H1 (cell line): ENCODE measurements around the gene IFI30. TPM values are rescaled to one million over a fixed set of nuclear protein-coding genes. Genes with fewer than 3 reads are reported as not detected.

Experiments used
- CTCF ChIA-PET: fragments of 300-600 bp; sonication (Branson Sonifier 250); formaldehyde crosslinking; loops from one replicate; lab custom pipeline; 2021; ENCODE audit not compliant: partially characterized antibody; lab: Charles Lee
- POLR2A ChIA-PET: fragments of 300-600 bp; sonication (Branson Sonifier 250); formaldehyde crosslinking; loops from one replicate; lab custom pipeline; 2021; ENCODE audit warnings: inconsistent platforms; ENCODE audit not compliant: partially characterized antibody; lab: Charles Lee
- DNase-seq, 2 experiments: peaks; one replicate each; pipeline versions ENCODE4 v3.0.0 to v3.0.0-alpha.2; 2010 to 2022; ENCODE audit warnings: low spot score in 2 of 2, low read depth in 1 of 2, mixed read lengths in 1 of 2
- FAIRE-seq: peaks from 2 replicates; lab custom pipeline; 2011; peaks lifted over from hg19 to GRCh38; lab: Jason Lieb, UNC
- H2AFZ ChIP-seq: 2 replicates; pipeline ENCODE4 v1.8.1; 2012; ENCODE audit warnings: low read length, inconsistent platforms
- H2AK5ac ChIP-seq: 2 replicates; pipeline ENCODE4 v1.6.1; 2013; ENCODE audit warnings: low read depth, low read length
- H2BK120ac ChIP-seq: replicated peaks from 2 replicates; pipeline ENCODE3; 2013; ENCODE audit warnings: low read depth, low read length, inconsistent platforms
- H2BK12ac ChIP-seq: 2 replicates; pipeline ENCODE4 v1.6.1; 2013; ENCODE audit warnings: low read depth, low read length
- H2BK15ac ChIP-seq: 2 replicates; pipeline ENCODE4 v1.6.1; 2013; ENCODE audit warnings: low read length
- H2BK20ac ChIP-seq: 2 replicates; pipeline ENCODE4 v1.6.1; 2013; ENCODE audit warnings: low read length
- H2BK5ac ChIP-seq: 2 replicates; pipeline ENCODE4 v1.6.1; 2013; ENCODE audit warnings: low read depth, low read length
- H3K14ac ChIP-seq: 2 replicates; pipeline ENCODE4 v1.6.1; 2013; ENCODE audit warnings: inconsistent platforms; ENCODE audit not compliant: insufficient read length
- H3K18ac ChIP-seq: 2 replicates; pipeline ENCODE4 v1.6.1; 2013; ENCODE audit warnings: low read length; ENCODE audit errors: extremely low read depth
- H3K23ac ChIP-seq: 2 replicates; pipeline ENCODE4 v1.6.1; 2013; ENCODE audit warnings: inconsistent platforms; ENCODE audit not compliant: insufficient read length
- H3K23me2 ChIP-seq: 2 replicates; pipeline ENCODE4 v1.6.1; 2013; ENCODE audit warnings: low read depth, low read length
- H3K27ac ChIP-seq: 2 replicates; pipeline ENCODE4 v1.6.1; 2011; ENCODE audit warnings: low read depth, low read length, inconsistent platforms
- H3K27me3 ChIP-seq, 4 experiments: replicated peaks in 1 of 4; 1 replicate in 1 of 4; 2 replicates in 3 of 4; pipeline versions ENCODE4 v1.6.1 to v1.8.1; 2011 to 2013; ENCODE audit warnings: low read length in 3 of 4, mild to moderate bottlenecking in 3 of 4, inconsistent platforms in 2 of 4, mixed read lengths in 2 of 4, moderate library complexity in 1 of 4; ENCODE audit not compliant: control insufficient read depth in 3 of 4, insufficient read depth in 3 of 4; ENCODE audit errors: extremely low read depth in 1 of 4
- H3K36me3 ChIP-seq, 4 experiments: 2 replicates each; pipeline versions ENCODE4 v1.6.1 to v1.8.1; 2011 to 2013; ENCODE audit warnings: mild to moderate bottlenecking in 4 of 4, low read length in 3 of 4, moderate library complexity in 2 of 4, control low read depth in 1 of 4, inconsistent platforms in 1 of 4; ENCODE audit not compliant: insufficient read depth in 4 of 4, control insufficient read depth in 2 of 4
- H3K4ac ChIP-seq: replicated peaks from 2 replicates; pipeline ENCODE3; 2013; ENCODE audit warnings: low read length, low read depth, mixed read lengths, inconsistent platforms; ENCODE audit not compliant: insufficient read length
- H3K4me1 ChIP-seq, 4 experiments: replicated peaks in 1 of 4; 1 replicate in 1 of 4; 2 replicates in 3 of 4; pipeline versions ENCODE4 v1.6.1 to v1.8.1; 2011 to 2013; ENCODE audit warnings: low read length in 3 of 4, inconsistent platforms in 2 of 4, mixed read lengths in 1 of 4; ENCODE audit not compliant: insufficient read depth in 4 of 4, control insufficient read depth in 3 of 4
- H3K4me2 ChIP-seq, 2 experiments: 2 replicates each; pipeline versions ENCODE4 v1.6.1 to v1.8.1; 2011 to 2013; ENCODE audit warnings: low read depth in 2 of 2, low read length in 2 of 2, control low read depth in 1 of 2, inconsistent platforms in 1 of 2, mild to moderate bottlenecking in 1 of 2; ENCODE audit not compliant: insufficient read depth in 1 of 2
- H3K4me3 ChIP-seq, 4 experiments: fragments of 200-600, 300-600 bp in 1 of 4; sonication (generic), shearing (Covaris generic), sonication (Bioruptor Twin) in 1 of 4; 2 replicates each; pipeline versions ENCODE4 v1.5.1 to v1.8.1; 2011 to 2016; ENCODE audit warnings: low read length in 4 of 4, low read depth in 3 of 4, control low read depth in 2 of 4, inconsistent platforms in 2 of 4, mild to moderate bottlenecking in 2 of 4, mixed read lengths in 1 of 4, moderate library complexity in 1 of 4; ENCODE audit not compliant: insufficient read depth in 2 of 4; ENCODE audit errors: extremely low read depth in 1 of 4
- H3K56ac ChIP-seq: replicated peaks from 2 replicates; pipeline ENCODE3; 2013; ENCODE audit warnings: low read depth, mild to moderate bottlenecking, mixed read lengths, low read length, inconsistent platforms; ENCODE audit not compliant: insufficient read length
- H3K79me1 ChIP-seq: 2 replicates; pipeline ENCODE4 v1.6.1; 2013; ENCODE audit warnings: low read depth, low read length, control low read depth
- H3K79me2 ChIP-seq, 2 experiments: 2 replicates each; pipeline versions ENCODE4 v1.6.1 to v1.8.1; 2012 to 2013; ENCODE audit warnings: low read length in 2 of 2, mild to moderate bottlenecking in 2 of 2, inconsistent platforms in 1 of 2; ENCODE audit not compliant: insufficient read depth in 2 of 2, control insufficient read depth in 1 of 2
- H3K9ac ChIP-seq, 4 experiments: replicated peaks in 1 of 4; 1 replicate in 1 of 4; 2 replicates in 3 of 4; pipeline versions ENCODE4 v1.6.1 to v1.8.1; 2011 to 2013; ENCODE audit warnings: low read depth in 3 of 4, low read length in 3 of 4, control low read depth in 2 of 4, mild to moderate bottlenecking in 2 of 4, moderate library complexity in 2 of 4, inconsistent platforms in 1 of 4; ENCODE audit errors: extremely low read depth in 1 of 4
- H3K9me3 ChIP-seq, 2 experiments: 2 replicates each; pipeline versions ENCODE4 v1.6.1 to v1.8.1; 2012 to 2013; ENCODE audit warnings: mild to moderate bottlenecking in 2 of 2, moderate library complexity in 2 of 2, control low read depth in 1 of 2, inconsistent platforms in 1 of 2, low read depth in 1 of 2, low read length in 1 of 2, mixed read lengths in 1 of 2; ENCODE audit not compliant: insufficient read depth in 2 of 2
- H4K20me1 ChIP-seq, 2 experiments: replicated peaks in 1 of 2; 2 replicates each; pipeline versions ENCODE3 to v1.8.1; 2011 to 2013; ENCODE audit warnings: inconsistent platforms in 2 of 2, low read length in 2 of 2, mild to moderate bottlenecking in 1 of 2; ENCODE audit not compliant: insufficient read depth in 2 of 2, control insufficient read depth in 1 of 2
- H4K5ac ChIP-seq: 2 replicates; pipeline ENCODE4 v1.6.1; 2013; ENCODE audit warnings: low read length, low read depth, mixed read lengths, inconsistent platforms; ENCODE audit not compliant: insufficient read length
- H4K8ac ChIP-seq: 2 replicates; pipeline ENCODE4 v1.8.0; 2013; ENCODE audit warnings: mild to moderate bottlenecking, moderate library complexity, low read length, inconsistent platforms; ENCODE audit not compliant: insufficient read depth; ENCODE audit errors: extremely low read depth
- H4K91ac ChIP-seq: replicated peaks from 2 replicates; pipeline ENCODE3; 2013; ENCODE audit warnings: low read length, mixed read lengths, inconsistent platforms; ENCODE audit not compliant: insufficient read length
- RBBP5 ChIP-seq: IDR thresholded peaks from 2 replicates; pipeline ENCODE4 v1.7.1; 2012; ENCODE audit warnings: low read depth, mild to moderate bottlenecking, inconsistent platforms, low read length, moderate library complexity, borderline replicate concordance
- WGBS, 2 experiments: shearing (Covaris generic) in 1 of 2; methylation state at CpG; one replicate each; pipeline versions ENCODE4 v1.1.6 to v1.1.7; 2013 to 2015; ENCODE audit warnings: low lambda C conversion rate in 2 of 2, mixed read lengths in 2 of 2, inconsistent platforms in 1 of 2, low coverage in 1 of 2, missing lambda C conversion rate in 1 of 2; ENCODE audit not compliant: insufficient replicate concordance in 2 of 2, insufficient coverage in 1 of 2, insufficient read length in 1 of 2; ENCODE audit errors: extremely low coverage in 1 of 2, missing lambda C conversion rate in 1 of 2; 5-methylcytosine and 5-hydroxymethylcytosine counted together
- polyA plus RNA-seq, 7 experiments: library from polyadenylated mRNA; depleted of rRNA in 3 of 7; stranded (reverse) in 5 of 7; unstranded in 2 of 7; fragments of >200 nt in 5 of 7; fragments of 200-250 nt in 2 of 7; gene quantifications; 1 replicate in 5 of 7; 2 replicates in 1 of 7; 4 replicates in 1 of 7; pipeline versions ENCODE4 v1.2.1 to v1.2.3, GENCODE V29; 2011 to 2013; ENCODE audit warnings: missing spikeins in 2 of 7, mixed read lengths in 2 of 7
- total RNA-seq: library from RNA; stranded (reverse); fragmentation: NEBNext Ultra II Directional; extraction: Animal tissue kit (Norgen Biotek cat#: 25700); gene quantifications from 2 replicates; pipeline ENCODE4 v1.2.1, GENCODE V29; 2021
- TF ChIP-seq, protein P1 (sequence below): IDR thresholded peaks from 2 replicates; pipeline ENCODE4 v1.6.1; 2011; ENCODE audit warnings: low read length, improper control_type of control experiment

Gene IFI30
- total and polyA plus RNA-seq, 2 of the 8 experiments (the other 6 are each of a cell fraction or from before 2014, with no cell fraction given): 28.9 to 62.4 TPM

GRCh38 chr19:18143902-18144301 lies 29.7 kb upstream of the IFI30 start:
- H3K36me3 ChIP-seq: peaks cover 2 to 26% (median 17%) of the 10 kb centered on the region in 4 experiments; a peak in 6 of 8 replicates
- H4K5ac ChIP-seq: no peak overlapping the region
- H2AFZ ChIP-seq: no peak overlapping the region
- no peak for DNase-seq
- no peak overlapping the region for H2BK120ac ChIP-seq
- H3K18ac ChIP-seq: no peak overlapping the region
- no peaks in the 10 kb centered on the region for H3K79me2 ChIP-seq
- peaks cover 0 to 1% of the 10 kb centered on the region in 2 experiments for H4K20me1 ChIP-seq
- POLR2A ChIA-PET: no interaction called here
- no peak overlapping the region for H3K27ac ChIP-seq
- H3K79me1 ChIP-seq: no peaks in the 10 kb centered on the region
- CTCF ChIA-PET: interaction anchor here (0.7 to 2.5 kb wide), 3 partner anchors 8 to 185 kb away, joined by 3 to 13 read pairs (median 3); partner anchors contain the start of gene PIK3R2
- H3K4me2 ChIP-seq: no peak overlapping the region
- no peak overlapping the region for H4K8ac ChIP-seq
- no peaks in the 10 kb centered on the region for H3K27me3 ChIP-seq
- H3K4me3 ChIP-seq: no peak overlapping the region
- no peak overlapping the region for H3K4ac ChIP-seq
- H3K56ac ChIP-seq: no peak overlapping the region
- no peak overlapping the region for H2BK15ac ChIP-seq
- no peak overlapping the region for H3K9ac ChIP-seq
- H2BK5ac ChIP-seq: no peak overlapping the region
- no peak overlapping the region for H2BK20ac ChIP-seq
- H4K91ac ChIP-seq: no peak overlapping the region
- no peaks in the 10 kb centered on the region for H3K9me3 ChIP-seq
- H2BK12ac ChIP-seq: no peak overlapping the region
- no peaks in the 10 kb centered on the region for H3K4me1 ChIP-seq
- H3K23me2 ChIP-seq: no peaks in the 10 kb centered on the region
- H2AK5ac ChIP-seq: no peak overlapping the region
- H3K23ac ChIP-seq: no peak overlapping the region
- WGBS, 2 experiments: 83% methylated on average over 3 of the region's 3 CpGs; no CpG with 5 or more reads in 1 of the 2 experiments
- FAIRE-seq: no peak
- H3K14ac ChIP-seq: no peak overlapping the region
- no peak for TF ChIP-seq RBBP5
- TF ChIP-seq, protein P1, sequence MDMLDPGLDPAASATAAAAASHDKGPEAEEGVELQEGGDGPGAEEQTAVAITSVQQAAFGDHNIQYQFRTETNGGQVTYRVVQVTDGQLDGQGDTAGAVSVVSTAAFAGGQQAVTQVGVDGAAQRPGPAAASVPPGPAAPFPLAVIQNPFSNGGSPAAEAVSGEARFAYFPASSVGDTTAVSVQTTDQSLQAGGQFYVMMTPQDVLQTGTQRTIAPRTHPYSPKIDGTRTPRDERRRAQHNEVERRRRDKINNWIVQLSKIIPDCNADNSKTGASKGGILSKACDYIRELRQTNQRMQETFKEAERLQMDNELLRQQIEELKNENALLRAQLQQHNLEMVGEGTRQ: no peak
